Adrenal gland (tissue), 5 donors: ENCODE data around the gene RPA3.

Experiments
- CTCF ChIP-seq, 6 experiments: fragments of 450-650 bp in 4 of 6; fragments of 200-600 bp in 2 of 6; sonication (generic) in 1 of 6; IDR thresholded peaks; 1 replicate in 5 of 6; 2 replicates in 1 of 6; pipeline versions ENCODE4 v1.5.1 to v1.8.0; 2016 to 2021; ENCODE audit warnings: antibody characterized with exemption in 6 of 6, mild to moderate bottlenecking in 2 of 6, moderate library complexity in 1 of 6
- POLR2A ChIP-seq, 2 donors: fragments of 450-650 bp; IDR thresholded peaks; one replicate each; pipeline ENCODE4 v1.6.1; 2017; ENCODE audit warnings: antibody characterized with exemption in 2 of 2, mild to moderate bottlenecking in 2 of 2, moderate library complexity in 1 of 2
- donor health status: DM: no; HTN: no; CAD: no.

- no peak for TF ChIP-seq POLR2A (IDR thresholded peaks at IDR 0.05)
- no peak for TF ChIP-seq CTCF (IDR thresholded peaks at IDR 0.05)
Measured at GRCh38 chr7:7706556-7707172, 11.7 kb downstream of the RPA3 start.
